ENCODE data around the gene FRY.

Gene FRY

GRCh38 chr13:32266130-32266529, 234.6 kb downstream of the FRY start:
- DNase-seq = no peak

- no peak for DNase-seq
These were observed 236.4 kb downstream of the FRY start for GRCh38 chr13:32267836-32268439.

DNA sequence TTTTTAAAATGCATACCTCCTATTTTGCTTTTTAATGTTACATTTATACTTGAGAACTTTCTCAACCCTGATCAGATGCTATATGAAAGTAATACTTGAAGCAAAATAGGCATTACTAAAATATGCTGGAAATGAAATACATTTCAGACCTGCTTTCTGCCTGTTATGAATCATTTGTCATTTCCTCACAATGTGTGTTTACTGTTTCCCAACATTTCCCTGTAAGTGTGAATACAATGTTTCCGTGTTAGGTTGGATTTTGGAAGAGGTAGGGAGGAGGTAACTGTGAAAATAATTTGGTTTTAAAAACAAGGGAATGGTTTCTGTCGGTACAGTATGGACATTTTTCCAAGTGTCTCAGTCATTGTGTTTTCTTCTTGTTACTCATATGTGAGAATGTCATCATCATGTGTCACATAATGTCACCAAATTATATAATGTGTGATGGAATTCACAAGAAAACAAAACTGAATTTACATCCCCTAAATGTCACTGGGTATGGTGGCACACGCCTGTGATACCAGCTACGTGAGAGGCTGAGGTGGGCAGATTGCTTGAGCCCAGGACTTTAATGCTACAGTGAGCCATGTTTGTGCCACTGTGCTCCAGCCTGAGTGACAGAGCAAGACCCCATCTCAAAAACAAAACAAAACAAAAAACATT, 240.6 kb downstream of the FRY start:
- DNase-seq = no peak

DNA sequence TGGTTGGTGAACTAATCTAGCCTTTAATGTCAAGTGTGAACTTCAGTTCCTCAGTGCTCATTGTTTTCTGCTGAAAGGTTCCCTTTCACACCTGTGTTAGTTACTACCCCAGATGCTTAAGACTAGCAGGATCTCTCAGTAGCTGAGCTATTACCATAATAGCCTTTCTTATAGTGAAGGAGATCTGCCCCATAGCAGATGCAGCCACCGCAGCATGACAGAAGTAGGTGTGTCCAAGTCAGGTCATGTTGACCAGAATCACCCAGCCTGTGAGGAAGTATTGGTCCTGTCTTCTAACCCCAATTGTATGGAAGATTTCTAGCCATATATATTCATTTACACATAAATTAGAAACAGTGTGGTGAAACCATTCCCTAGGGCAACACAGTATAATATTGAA, 246.3 kb downstream of the FRY start:
- DNase-seq = no peak

DNA sequence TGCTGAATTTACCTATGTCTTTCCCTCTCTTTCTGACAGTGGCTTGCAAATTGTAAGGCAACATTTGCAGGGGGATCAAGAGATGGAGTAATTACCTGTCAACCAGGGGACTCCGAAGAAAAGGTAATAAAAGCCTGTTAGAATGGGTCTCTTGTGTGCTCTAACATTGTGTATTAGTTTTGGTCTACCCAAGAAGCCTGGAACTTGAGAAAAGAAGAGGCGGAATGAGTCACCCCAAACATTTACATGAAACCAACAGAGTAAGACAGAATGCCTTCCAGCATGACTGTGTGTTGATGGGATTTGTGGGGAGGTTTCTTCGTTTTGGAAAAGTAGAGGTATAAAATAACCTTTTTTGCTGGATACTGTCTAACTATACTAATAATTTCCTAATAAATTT, 246.9 kb downstream of the FRY start:
- DNase-seq = no peak

- no peak for DNase-seq
These were observed 249.5 kb downstream of the FRY start for GRCh38 chr13:32281096-32281495.

DNA sequence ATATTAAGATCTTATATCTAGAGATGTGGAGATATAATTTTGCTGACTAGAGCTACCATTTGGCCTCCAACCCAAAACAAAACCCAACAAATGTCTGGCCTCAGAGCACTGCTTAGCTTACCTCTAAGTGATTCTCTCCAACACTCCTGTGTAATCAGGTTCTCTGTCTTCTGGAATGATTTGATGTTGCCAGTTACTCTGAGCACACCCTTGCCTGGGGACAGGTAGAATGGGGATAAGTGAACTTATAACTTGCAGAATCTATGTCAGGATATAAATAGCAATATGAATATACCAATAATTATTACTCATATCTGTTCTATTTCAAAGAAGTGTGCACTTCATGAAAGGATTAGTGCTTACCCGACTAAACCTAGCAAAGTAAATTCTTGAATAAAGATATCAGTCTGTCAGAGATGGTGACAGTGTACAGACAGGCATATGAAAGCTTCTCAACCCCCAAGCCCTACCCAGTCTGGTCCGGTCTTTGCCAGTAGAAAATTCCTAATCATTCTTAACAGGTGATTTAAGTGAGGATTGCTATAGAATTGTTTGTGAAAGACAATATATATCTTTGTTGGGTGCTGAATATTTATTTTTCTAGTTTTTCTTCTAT, 250.6 kb downstream of the FRY start:
- no peak for DNase-seq

- DNase-seq = no peak
These were observed 253.5 kb downstream of the FRY start for GRCh38 chr13:32284927-32285632.

GRCh38 chr13:32285633-32285965, 254.0 kb downstream of the FRY start:
- DNase-seq = no peak

GRCh38 chr13:32297206-32297605, 265.6 kb downstream of the FRY start:
- no peak for DNase-seq

DNA sequence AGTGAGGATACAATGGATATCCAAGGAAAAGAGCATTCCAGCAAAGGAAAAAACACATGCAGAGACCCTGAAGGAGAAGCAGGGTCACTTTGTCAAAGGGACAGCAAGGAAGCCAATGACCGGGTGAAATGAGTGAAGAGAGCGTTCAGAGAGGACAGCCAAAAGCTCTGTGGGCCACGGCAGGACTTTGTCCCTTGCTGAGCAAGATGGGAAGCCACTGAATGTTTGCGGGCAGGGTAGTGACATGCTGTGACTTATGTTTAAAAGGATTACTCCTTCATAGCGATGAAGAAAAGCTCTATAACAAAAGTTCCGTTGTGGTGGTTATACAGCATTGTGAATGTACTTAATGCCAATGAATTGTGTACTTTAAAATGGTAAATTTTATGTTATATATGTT, 267.1 kb downstream of the FRY start:
- DNase-seq = no peak

DNA sequence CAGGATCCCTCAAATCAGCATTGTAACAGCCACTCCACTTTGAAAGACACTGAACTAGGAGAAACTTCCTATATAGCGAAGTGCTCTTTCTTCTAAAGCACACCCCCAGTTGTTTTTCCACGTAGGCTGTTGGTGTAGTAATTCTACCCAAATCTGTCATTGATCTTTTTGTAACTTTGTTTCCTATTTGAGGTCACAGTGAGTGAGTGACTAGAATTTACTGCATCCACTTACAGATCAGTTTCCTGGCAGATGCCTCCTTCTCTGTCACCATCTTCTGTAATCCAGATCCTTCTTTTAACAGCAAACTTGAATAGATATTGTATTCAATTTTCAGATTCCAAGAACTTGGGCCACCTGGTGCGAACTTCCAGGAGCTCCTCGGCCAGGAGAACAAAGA, 268.3 kb downstream of the FRY start:
- no peak for DNase-seq

GRCh38 chr13:32300406-32300805, 268.8 kb downstream of the FRY start:
- DNase-seq = no peak

- no peak for DNase-seq
These were observed 269.3 kb downstream of the FRY start for GRCh38 chr13:32300920-32301319.

DNA sequence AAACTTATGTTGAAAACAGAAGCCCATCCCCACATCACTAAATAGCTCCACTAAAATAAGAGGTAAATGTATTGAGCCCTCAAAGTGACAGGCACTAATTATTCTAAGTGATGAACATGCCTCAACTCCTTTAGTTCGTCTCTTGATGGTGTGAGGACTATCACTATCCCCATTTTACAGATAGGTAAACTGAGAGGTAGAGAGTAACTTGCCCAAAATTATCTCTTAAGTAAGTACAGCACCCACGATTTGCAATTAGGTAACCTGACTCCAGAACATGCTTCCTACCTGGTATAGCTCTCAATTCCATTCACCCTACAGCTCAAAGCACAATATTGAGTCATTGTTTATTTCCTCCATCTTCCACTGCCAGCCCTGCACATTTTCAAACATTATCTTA, 270.9 kb downstream of the FRY start:
- DNase-seq = no peak

GRCh38 chr13:32305646-32306045, 274.1 kb downstream of the FRY start:
- DNase-seq = no peak

- DNase-seq = no peak
These were observed 277.9 kb downstream of the FRY start for GRCh38 chr13:32309312-32310133.

- no peak for DNase-seq
These were observed 278.6 kb downstream of the FRY start for GRCh38 chr13:32310134-32310706.

GRCh38 chr13:32311188-32311897, 279.8 kb downstream of the FRY start:
- no peak for DNase-seq

DNA sequence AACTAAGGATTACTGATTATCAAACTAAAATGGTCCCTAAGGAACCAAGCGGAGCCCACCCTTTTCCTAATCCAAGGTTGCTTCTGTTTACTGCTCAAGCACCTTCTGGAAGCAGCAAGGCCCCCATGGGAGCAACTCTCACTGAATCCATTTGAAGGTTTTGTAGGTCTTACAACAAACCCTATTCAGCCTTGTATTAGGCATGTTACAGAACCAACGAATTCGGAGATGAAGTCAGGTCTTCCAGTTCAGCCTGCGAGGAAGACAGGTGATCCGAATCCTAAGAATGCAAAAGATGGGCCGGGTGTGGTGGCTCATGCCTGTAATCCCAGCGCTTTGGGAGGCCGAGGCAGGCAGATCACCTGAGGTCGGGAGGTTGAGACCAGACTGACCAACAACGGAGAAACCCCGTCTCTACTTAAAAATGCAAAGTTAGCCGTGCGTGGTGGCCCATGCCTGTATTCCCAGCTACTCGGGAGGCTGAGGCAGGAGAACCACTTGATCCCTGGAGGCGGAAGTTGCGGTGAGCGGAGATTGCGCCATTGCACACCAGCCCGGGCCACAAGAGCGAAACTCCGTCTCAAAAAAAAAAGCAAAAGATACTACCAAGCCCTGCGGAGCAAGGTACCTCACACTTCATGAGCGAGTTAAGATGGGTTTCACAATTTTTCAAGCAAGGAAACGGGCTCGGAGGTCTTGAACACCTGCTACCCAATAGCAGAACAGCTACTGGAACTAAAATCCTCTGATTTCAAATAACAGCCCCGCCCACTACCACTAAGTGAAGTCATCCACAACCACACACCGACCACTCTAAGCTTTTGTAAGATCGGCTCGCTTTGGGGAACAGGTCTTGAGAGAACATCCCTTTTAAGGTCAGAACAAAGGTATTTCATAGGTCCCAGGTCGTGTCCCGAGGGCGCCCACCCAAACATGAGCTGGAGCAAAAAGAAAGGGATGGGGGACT, 283.0 kb downstream of the FRY start:
- no peak for DNase-seq

Measured in NCI-H774 (cell line).